ENCODE results near the gene TGFB2. TPM values are rescaled to one million over a fixed set of nuclear protein-coding genes. Genes with fewer than 3 reads are reported as not detected.

Gene TGFB2
- total RNA-seq, 1 donor: 13.4 TPM

DNA sequence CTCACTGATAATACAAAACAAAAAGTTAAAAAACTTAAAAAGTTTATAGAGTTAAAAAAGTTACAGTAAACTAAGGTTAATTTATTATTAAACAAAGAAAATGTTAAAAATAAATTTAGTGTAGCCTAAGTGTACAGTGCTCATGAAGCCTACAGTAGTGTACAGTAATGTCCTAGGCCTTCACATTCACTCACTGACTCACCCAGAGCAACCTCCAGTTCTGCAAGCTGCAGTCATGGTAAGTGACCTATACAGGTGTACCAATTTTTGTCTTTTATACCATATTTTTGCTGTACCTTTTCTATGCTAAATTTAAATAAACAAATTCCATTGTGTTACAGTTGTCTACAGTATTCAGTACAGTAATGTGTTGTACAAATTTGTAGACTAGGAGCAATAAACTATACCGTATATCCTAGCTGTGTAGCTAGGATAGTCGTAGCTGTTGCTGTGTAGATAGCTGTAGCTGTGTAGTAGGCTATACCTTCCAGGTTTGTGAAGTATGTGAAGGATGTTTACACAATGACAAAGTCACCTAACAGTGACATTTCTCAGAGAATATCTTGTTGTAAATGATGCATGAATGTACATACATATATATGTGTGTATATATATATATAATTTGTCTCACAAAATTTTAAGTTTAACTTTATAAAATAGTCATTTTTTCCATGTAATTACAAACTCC lies 140.2 kb downstream of the TGFB2 start:
- Histone ChIP-seq H4K20me1 (ENCODE audit: insufficient read depth, low read length) (no peaks in the 10 kb centered on the region), H3K79me2 (ENCODE audit: insufficient read depth, low read length) (no peaks in the 10 kb centered on the region), H3K9me3 (ENCODE audit: low read depth, low read length) (no peaks in the 10 kb centered on the region), H3K36me3 (ENCODE audit: insufficient read depth, low read length) (no peaks in the 10 kb centered on the region), H2AFZ (ENCODE audit: low read length) (no peak overlapping the region), H3K4me1 (ENCODE audit: insufficient read depth, low read length) (peaks cover 34% of the 10 kb centered on the region), H3K27ac (ENCODE audit: low read depth, low read length) (no peak overlapping the region), H3K27me3 (ENCODE audit: insufficient read depth, low read length) (no peaks in the 10 kb centered on the region), H3K4me3 (ENCODE audit: insufficient read depth, low read length) (no peak overlapping the region), H3K4me2 (ENCODE audit: insufficient read depth, low read length) (no peak overlapping the region)
- no peak for DNase-seq (ENCODE audit: insufficient read length, low spot score, missing footprints)
- TF ChIP-seq, protein P1, sequence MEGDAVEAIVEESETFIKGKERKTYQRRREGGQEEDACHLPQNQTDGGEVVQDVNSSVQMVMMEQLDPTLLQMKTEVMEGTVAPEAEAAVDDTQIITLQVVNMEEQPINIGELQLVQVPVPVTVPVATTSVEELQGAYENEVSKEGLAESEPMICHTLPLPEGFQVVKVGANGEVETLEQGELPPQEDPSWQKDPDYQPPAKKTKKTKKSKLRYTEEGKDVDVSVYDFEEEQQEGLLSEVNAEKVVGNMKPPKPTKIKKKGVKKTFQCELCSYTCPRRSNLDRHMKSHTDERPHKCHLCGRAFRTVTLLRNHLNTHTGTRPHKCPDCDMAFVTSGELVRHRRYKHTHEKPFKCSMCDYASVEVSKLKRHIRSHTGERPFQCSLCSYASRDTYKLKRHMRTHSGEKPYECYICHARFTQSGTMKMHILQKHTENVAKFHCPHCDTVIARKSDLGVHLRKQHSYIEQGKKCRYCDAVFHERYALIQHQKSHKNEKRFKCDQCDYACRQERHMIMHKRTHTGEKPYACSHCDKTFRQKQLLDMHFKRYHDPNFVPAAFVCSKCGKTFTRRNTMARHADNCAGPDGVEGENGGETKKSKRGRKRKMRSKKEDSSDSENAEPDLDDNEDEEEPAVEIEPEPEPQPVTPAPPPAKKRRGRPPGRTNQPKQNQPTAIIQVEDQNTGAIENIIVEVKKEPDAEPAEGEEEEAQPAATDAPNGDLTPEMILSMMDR (IDR thresholded peaks at IDR 0.05; ENCODE audit: extremely low read depth, low read depth, low read length): no peak

DNA sequence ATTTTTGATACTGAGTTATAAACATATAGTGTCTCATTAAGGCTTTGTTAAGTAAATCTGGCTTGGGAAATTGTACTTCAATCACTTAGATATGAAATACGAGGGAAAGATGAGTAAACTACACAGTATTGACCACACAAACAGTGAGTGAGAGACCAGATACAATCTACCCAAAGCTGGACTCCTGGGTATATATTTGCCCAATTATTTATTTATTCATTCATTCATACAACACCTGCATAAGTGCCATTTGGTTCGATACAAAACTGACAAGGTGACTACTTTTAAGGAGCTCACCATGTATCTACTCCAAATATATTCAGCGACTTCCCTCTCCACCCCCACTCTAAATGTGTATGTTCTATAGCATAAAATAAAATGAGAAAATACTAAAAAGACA lies 143.4 kb downstream of the TGFB2 start:
- DNase-seq (ENCODE audit: insufficient read length, low spot score, missing footprints): no peak
- no peaks in the 10 kb centered on the region for H3K79me2 ChIP-seq (ENCODE audit: insufficient read depth, low read length)
- H3K27me3 ChIP-seq (ENCODE audit: insufficient read depth, low read length): no peaks in the 10 kb centered on the region
- H4K20me1 ChIP-seq (ENCODE audit: insufficient read depth, low read length): no peaks in the 10 kb centered on the region
- H3K27ac ChIP-seq (ENCODE audit: low read depth, low read length): peak overlapping the region; percentile 87
- H3K36me3 ChIP-seq (ENCODE audit: insufficient read depth, low read length): no peaks in the 10 kb centered on the region
- H3K4me3 ChIP-seq (ENCODE audit: insufficient read depth, low read length): no peak overlapping the region
- peaks cover 24% of the 10 kb centered on the region for H3K4me1 ChIP-seq (ENCODE audit: insufficient read depth, low read length)
- TF ChIP-seq, protein P1 (IDR thresholded peaks at IDR 0.05; ENCODE audit: extremely low read depth, low read depth, low read length): no peak
- no peaks in the 10 kb centered on the region for H3K9me3 ChIP-seq (ENCODE audit: low read depth, low read length)
- H3K4me2 ChIP-seq (ENCODE audit: insufficient read depth, low read length): no peak overlapping the region
- no peak overlapping the region for H2AFZ ChIP-seq (ENCODE audit: low read length)

DNA sequence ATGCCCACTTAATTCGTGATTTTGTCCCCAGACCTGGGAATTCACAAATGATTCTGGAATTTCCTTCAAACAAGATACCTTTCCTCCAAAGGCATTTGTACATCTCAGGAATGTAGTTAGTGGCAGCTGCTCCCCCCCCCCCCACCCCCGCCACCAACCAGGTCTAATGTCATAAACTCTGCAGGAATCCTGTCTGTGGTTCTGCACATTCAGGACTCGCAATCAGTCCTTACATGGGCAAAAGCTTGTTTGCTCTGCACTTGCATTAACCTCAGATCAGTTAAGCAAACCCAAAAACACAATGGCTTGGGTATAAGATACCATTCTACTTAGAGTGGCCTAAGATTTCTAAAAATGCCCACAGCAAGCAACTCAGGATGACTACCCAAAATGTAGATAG lies 143.8 kb downstream of the TGFB2 start:
- Histone ChIP-seq H3K79me2 (ENCODE audit: insufficient read depth, low read length) (no peaks in the 10 kb centered on the region), H4K20me1 (ENCODE audit: insufficient read depth, low read length) (no peaks in the 10 kb centered on the region), H3K4me1 (ENCODE audit: insufficient read depth, low read length) (peaks cover 25% of the 10 kb centered on the region), H3K4me2 (ENCODE audit: insufficient read depth, low read length) (no peak overlapping the region), H3K27me3 (ENCODE audit: insufficient read depth, low read length) (no peaks in the 10 kb centered on the region), H3K36me3 (ENCODE audit: insufficient read depth, low read length) (no peaks in the 10 kb centered on the region), H3K4me3 (ENCODE audit: insufficient read depth, low read length) (no peak overlapping the region), H2AFZ (ENCODE audit: low read length) (no peak overlapping the region), H3K27ac (ENCODE audit: low read depth, low read length) (peak overlapping the region; percentile 87), H3K9me3 (ENCODE audit: low read depth, low read length) (no peaks in the 10 kb centered on the region)
- TF ChIP-seq, protein P1 (IDR thresholded peaks at IDR 0.05; ENCODE audit: extremely low read depth, low read depth, low read length): no peak
- DNase-seq (ENCODE audit: insufficient read length, low spot score, missing footprints): peak; percentile 21

DNA sequence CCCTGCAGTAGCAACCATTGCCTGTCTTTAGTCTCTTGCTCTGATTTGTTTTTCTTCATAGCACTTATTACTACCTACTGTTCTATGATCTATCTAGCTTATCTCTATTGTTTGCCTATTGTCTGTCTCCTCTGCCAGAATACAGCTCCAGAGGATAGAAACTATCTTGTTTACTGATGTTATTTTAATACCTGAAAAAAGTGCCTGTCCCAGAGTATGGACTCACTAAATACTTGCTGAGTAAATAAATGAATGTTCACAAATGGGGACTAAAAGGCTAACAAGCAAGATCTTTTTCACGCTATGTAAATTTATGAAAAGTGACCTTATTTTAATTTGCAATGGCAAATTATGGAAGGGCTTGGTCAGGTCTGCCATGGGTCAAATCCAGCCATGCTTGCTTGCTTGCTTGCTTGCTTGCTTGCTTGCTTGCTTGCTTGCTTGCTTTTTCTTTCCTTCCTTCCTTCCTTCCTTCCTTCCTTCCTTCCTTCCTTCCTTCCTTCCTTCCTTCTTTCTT lies 145.3 kb downstream of the TGFB2 start:
- no peak for DNase-seq (ENCODE audit: insufficient read length, low spot score, missing footprints)
- Histone ChIP-seq H3K9me3 (ENCODE audit: low read depth, low read length) (no peaks in the 10 kb centered on the region), H3K79me2 (ENCODE audit: insufficient read depth, low read length) (no peaks in the 10 kb centered on the region), H3K36me3 (ENCODE audit: insufficient read depth, low read length) (no peaks in the 10 kb centered on the region), H4K20me1 (ENCODE audit: insufficient read depth, low read length) (no peaks in the 10 kb centered on the region), H3K4me2 (ENCODE audit: insufficient read depth, low read length) (no peak overlapping the region), H2AFZ (ENCODE audit: low read length) (no peak overlapping the region), H3K4me3 (ENCODE audit: insufficient read depth, low read length) (no peak overlapping the region), H3K27ac (ENCODE audit: low read depth, low read length) (no peak overlapping the region), H3K4me1 (ENCODE audit: insufficient read depth, low read length) (peaks cover 28% of the 10 kb centered on the region), H3K27me3 (ENCODE audit: insufficient read depth, low read length) (no peaks in the 10 kb centered on the region)
- TF ChIP-seq, protein P1 (IDR thresholded peaks at IDR 0.05; ENCODE audit: extremely low read depth, low read depth, low read length): no peak
